ENCODE measurements around the gene CBX3. TPM values are rescaled to one million over a fixed set of nuclear protein-coding genes. Genes with fewer than 3 reads are reported as not detected.

Gene CBX3
- total RNA-seq, 1 donor from 2014 or later: 32.1 TPM

DNA sequence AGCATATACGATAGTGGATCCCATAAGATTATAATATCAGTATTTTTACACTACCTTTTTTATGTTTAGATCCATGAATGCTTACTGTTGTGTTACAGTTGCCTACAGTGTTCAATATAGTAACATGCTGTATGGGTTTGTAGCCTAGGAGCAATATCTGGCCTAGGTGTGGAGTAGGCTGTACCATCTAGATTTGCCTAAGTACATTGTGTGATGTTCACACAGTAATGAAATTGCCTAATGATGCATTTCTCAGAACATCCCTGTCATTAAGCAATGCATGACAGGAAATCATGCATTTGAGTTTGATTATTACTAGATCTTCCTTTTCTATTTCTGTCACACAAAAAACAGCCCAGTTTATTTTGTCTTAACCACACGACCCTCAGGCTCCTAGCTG lies 14.5 kb downstream of the CBX3 start:
- H3K9me3 ChIP-seq: no peaks in the 10 kb centered on the region
- H3K27me3 ChIP-seq: no peaks in the 10 kb centered on the region
- peaks cover 3 to 23% of the 10 kb centered on the region in 2 donors for H3K36me3 ChIP-seq
- no peak for TF ChIP-seq CTCF (IDR thresholded peaks at IDR 0.05)
- H3K4me1 ChIP-seq: no peaks in the 10 kb centered on the region
- intact Hi-C loops (cut with DNase I): no loop called here
- no peak for DNase-seq (ENCODE audit: low spot score in 2 of 2)
- no peak overlapping the region for H3K27ac ChIP-seq
- no peak overlapping the region for H3K4me3 ChIP-seq

GRCh38 chr7:26224359-26224758 lies 22.8 kb downstream of the CBX3 start:
- Histone ChIP-seq H3K4me3 (no peak overlapping the region), H3K27ac (no peak overlapping the region), H3K27me3 (no peaks in the 10 kb centered on the region), H3K4me1 (no peaks in the 10 kb centered on the region), H3K9me3 (no peaks in the 10 kb centered on the region), H3K36me3 (no peaks in the 10 kb centered on the region)
- intact Hi-C loops (cut with DNase I): no loop called here
- no peak for DNase-seq (ENCODE audit: low spot score in 2 of 2)
- no peak for TF ChIP-seq CTCF (IDR thresholded peaks at IDR 0.05)

DNA sequence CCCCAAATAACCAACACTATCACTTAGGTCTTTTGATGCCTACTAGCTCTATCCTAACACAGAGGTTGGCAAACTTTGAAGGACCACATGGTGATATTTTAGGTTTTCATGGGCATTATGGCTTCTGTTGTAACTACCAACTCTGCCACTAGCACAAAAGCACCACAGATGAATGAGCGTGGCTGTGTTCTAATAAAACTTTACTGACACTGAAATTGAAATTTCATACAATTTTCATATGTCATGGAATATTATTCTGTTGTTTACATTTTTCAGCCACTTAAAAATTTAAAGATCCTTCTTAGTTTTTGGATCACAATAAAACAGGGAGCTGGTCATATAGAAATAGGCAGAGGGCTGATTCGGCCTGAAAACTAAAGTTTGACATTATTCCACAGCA lies 26.4 kb downstream of the CBX3 start:
- Histone ChIP-seq H3K27ac (no peak overlapping the region), H3K4me3 (no peak overlapping the region), H3K9me3 (no peaks in the 10 kb centered on the region), H3K36me3 (no peaks in the 10 kb centered on the region), H3K27me3 (no peaks in the 10 kb centered on the region), H3K4me1 (no peaks in the 10 kb centered on the region)
- TF ChIP-seq CTCF (IDR thresholded peaks at IDR 0.05): no peak
- no peak for DNase-seq (ENCODE audit: low spot score in 2 of 2)
- intact Hi-C loops (cut with DNase I): no loop called here

DNA sequence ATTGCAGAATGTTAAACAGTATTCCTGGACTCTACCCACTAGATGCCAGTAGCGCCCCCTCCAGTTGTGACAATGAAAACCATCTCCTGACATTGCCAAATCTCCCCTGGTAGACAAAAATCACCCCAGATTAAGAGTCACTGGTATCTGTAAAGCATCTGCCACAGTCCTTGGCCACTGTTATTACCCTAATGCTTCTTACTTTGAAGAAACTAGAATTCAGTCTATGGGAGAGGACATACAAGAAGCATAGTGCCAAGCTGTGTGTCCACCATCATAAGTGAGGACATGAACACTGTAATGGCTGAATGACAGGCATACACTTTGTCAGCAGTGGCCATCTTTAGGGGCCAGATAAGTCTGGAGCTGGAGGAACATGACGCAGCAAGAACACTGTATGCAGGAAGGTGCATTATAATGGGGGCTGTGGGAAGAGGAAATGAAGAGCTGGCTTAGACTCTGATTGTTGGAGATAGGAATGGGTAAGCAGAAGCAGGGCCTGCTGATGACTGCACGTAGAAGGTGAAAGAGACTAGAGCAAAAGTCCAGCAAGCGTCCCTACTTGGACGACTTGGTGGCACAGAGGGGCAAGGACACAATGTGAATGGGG lies 32.5 kb downstream of the CBX3 start:
- Histone ChIP-seq H3K4me3 (no peak overlapping the region), H3K36me3 (no peaks in the 10 kb centered on the region), H3K9me3 (no peaks in the 10 kb centered on the region), H3K27me3 (no peaks in the 10 kb centered on the region), H3K27ac (no peak overlapping the region), H3K4me1 (no peaks in the 10 kb centered on the region)
- intact Hi-C loops (cut with DNase I): no loop called here
- DNase-seq (ENCODE audit: low spot score in 2 of 2): no peak
- TF ChIP-seq CTCF (IDR thresholded peaks at IDR 0.05): no peak

GRCh38 chr7:26237035-26237807 lies 35.7 kb downstream of the CBX3 start:
- no peaks in the 10 kb centered on the region for H3K4me1 ChIP-seq
- no peak overlapping the region for H3K27ac ChIP-seq
- H3K9me3 ChIP-seq: no peaks in the 10 kb centered on the region
- H3K27me3 ChIP-seq: no peaks in the 10 kb centered on the region
- H3K4me3 ChIP-seq: no peak overlapping the region
- intact Hi-C loops (cut with DNase I): no loop called here
- no peak for DNase-seq (ENCODE audit: low spot score in 2 of 2)
- H3K36me3 ChIP-seq: no peaks in the 10 kb centered on the region
- TF ChIP-seq CTCF (IDR thresholded peaks at IDR 0.05): no peak
